ENCODE data around the gene TENT5C.

The TENT5C gene

GRCh38 chr1:117586747-117587498, 18.9 kb upstream of the TENT5C start:
- no peak for DNase-seq (ENCODE audit: low spot score)
- in situ Hi-C loops (cut with MboI; ENCODE audit: low pct_unique_long_range_greater_than_20kb, low sequenced_read_pairs, unreplicated experiment), result no loop called here
- no peak for TF ChIP-seq CTCF (IDR thresholded peaks at IDR 0.05; ENCODE audit: extremely low read depth, insufficient read depth, missing control alignments)

GRCh38 chr1:117587499-117588356, 18.1 kb upstream of the TENT5C start:
- no peak for DNase-seq (ENCODE audit: low spot score)
- in situ Hi-C loops (cut with MboI; ENCODE audit: low pct_unique_long_range_greater_than_20kb, low sequenced_read_pairs, unreplicated experiment), result no loop called here
- TF ChIP-seq CTCF (IDR thresholded peaks at IDR 0.05; ENCODE audit: extremely low read depth, insufficient read depth, missing control alignments), result no peak

GRCh38 chr1:117589544-117589943, 16.3 kb upstream of the TENT5C start:
- in situ Hi-C loops (cut with MboI; ENCODE audit: low pct_unique_long_range_greater_than_20kb, low sequenced_read_pairs, unreplicated experiment), result no loop called here
- DNase-seq (ENCODE audit: low spot score), result no peak
- no peak for TF ChIP-seq CTCF (IDR thresholded peaks at IDR 0.05; ENCODE audit: extremely low read depth, insufficient read depth, missing control alignments)

GRCh38 chr1:117590273-117590925, 15.4 kb upstream of the TENT5C start:
- no peak for DNase-seq (ENCODE audit: low spot score)

GRCh38 chr1:117591252-117591651, 14.6 kb upstream of the TENT5C start:
- in situ Hi-C loops (cut with MboI; ENCODE audit: low pct_unique_long_range_greater_than_20kb, low sequenced_read_pairs, unreplicated experiment), result no loop called here
- TF ChIP-seq CTCF (IDR thresholded peaks at IDR 0.05; ENCODE audit: extremely low read depth, insufficient read depth, missing control alignments), result no peak
- no peak for DNase-seq (ENCODE audit: low spot score)

More at GRCh38 chr1:117590273-117590925, 15.4 kb upstream of the TENT5C start:
- TF ChIP-seq CTCF (IDR thresholded peaks at IDR 0.05; ENCODE audit: extremely low read depth, insufficient read depth, missing control alignments), result no peak
- in situ Hi-C loops (cut with MboI; ENCODE audit: low pct_unique_long_range_greater_than_20kb, low sequenced_read_pairs, unreplicated experiment), result no loop called here

GRCh38 chr1:117592155-117592554, 13.7 kb upstream of the TENT5C start:
- DNase-seq (ENCODE audit: low spot score), result no peak
- TF ChIP-seq CTCF (IDR thresholded peaks at IDR 0.05; ENCODE audit: extremely low read depth, insufficient read depth, missing control alignments), result no peak
- in situ Hi-C loops (cut with MboI; ENCODE audit: low pct_unique_long_range_greater_than_20kb, low sequenced_read_pairs, unreplicated experiment), result no loop called here

Data from GM13977 (cell line).